Right renal pelvis (tissue), 4 donors: ENCODE results near the gene TRAF3IP3. TPM values are rescaled to one million over a fixed set of nuclear protein-coding genes. Genes with fewer than 3 reads are reported as not detected.

Experiments used
- DNase-seq, 4 donors: peaks; one replicate each; pipeline ENCODE4 v3.0.0-alpha.2; 2013; ENCODE audit warnings: low read depth in 4 of 4, low spot score in 3 of 4, missing footprints in 1 of 4
- polyA plus RNA-seq, 4 donors: library from polyadenylated mRNA; unstranded; fragments of 120-200 nt; gene quantifications; one replicate each; pipeline ENCODE4 v1.2.1, GENCODE V29; 2013; ENCODE audit not compliant: insufficient read length in 4 of 4

Gene TRAF3IP3
- polyA plus RNA-seq, 4 donors, result 1.2 to 2.0 (median 1.7) TPM

DNA sequence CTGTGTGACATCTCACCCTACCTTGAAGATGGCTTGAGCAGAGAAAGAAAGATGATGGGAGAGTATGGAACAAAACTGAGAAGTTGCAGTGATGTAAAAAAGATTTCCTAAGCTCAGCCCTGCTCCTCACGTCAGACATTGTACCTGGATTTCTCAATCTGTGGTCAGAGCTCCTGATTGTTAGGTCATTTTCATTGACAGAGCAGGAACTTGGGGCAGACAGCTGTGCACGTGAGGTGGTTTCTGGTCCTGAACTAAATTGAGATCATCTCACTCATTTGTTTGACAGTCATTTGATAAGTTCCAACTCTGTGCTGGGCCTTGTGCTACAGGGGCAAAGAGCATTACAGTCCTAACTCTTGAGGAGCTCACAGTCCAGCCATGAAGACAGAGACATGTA is 10.2 kb downstream of the TRAF3IP3 start:
- DNase-seq, result no peak

DNA sequence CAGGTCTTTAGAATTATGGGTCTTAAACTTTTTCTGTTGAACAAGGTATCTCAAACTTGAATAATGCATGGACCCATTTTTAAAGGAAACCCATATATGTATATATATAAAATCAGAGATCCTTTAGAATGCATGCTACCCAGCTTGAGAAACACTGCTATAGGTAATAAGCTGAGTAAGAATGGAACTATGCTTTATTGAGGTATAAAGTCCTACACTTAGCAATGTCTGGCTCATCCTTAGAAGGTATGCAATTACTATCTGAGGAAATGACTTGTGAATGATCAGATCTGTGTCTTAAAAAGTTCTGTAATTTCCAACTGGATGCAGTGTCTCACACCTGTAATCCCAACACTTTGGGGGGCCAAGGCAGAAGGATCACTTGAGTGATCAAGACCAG is 11.2 kb downstream of the TRAF3IP3 start:
- no peak for DNase-seq

DNA sequence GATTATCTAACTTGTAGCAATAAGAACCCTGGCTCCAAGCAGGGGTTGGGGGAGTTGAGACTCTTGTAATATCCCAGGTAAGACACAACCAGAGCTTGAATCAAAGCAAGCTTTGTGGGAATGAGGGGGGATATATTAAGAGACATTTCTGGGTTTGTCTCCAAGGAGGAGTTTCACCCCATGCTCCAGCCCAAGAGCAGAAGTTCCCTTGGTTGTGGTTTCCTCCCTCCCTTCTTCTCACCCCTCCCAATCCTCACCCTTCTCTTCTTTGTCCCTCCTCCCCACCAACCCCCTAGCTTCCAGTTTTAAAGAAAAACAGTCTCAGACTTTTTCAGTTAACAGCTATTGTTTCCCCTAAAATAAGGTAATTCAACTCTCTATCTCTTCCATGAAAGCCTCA is 11.9 kb downstream of the TRAF3IP3 start:
- no peak for DNase-seq

DNA sequence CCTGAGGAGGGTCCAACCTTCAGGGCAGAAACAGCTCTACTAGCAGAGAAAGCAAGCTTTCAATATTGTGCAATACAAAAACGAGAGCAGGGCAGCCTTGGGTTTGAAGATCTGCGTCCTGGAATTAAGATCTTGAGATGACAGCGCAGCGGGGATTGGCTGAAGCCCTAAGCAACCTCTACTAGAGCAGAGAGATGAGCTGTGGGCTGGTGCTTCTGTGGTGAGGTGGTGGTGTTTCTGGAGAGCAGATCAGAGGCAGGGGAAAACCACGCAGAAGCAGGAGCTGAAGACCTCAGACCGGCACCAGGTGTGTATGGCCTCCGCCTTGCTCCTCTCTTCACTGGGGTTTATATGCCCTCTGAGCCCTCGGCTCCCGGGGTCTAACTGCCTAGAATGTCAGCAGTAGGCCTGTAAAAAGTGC is 12.5 kb downstream of the TRAF3IP3 start:
- DNase-seq, result no peak

DNA sequence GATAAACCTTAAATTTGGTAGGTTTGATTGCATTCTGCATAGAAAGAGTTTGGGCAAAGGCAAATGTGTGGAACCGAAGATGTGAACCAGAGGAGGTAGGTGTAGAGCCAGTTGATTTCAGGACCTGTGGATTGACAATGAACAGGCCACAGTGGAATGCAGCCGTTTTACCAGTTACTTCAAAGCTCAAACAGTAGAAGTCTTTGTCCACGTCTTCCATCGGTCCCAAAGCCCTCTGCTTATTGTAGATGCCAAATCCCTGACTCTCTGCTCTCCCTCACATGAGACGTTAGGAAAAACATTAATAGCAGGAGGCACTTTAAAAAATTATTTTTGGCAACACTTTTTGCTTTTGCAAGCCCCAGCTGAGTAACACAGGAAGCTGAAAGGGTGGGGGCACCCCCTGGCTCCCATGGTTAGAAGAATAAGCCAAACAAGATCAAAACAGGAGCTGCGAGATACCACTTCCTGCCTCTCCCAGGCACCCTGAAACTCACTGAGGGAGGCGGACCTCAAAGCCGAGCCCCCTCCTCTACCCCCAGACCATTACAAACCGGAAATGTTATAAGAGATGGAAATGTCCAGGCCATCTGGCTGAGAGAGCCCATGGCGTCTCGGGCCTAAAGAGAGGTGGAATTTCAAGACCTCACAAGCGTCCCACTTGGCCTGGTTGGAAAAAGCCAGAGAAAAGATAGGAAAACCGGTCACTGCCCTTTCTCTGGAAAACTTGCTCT is 13.5 kb downstream of the TRAF3IP3 start:
- DNase-seq, result peak in 1 of 4 donors; percentile 10

DNA sequence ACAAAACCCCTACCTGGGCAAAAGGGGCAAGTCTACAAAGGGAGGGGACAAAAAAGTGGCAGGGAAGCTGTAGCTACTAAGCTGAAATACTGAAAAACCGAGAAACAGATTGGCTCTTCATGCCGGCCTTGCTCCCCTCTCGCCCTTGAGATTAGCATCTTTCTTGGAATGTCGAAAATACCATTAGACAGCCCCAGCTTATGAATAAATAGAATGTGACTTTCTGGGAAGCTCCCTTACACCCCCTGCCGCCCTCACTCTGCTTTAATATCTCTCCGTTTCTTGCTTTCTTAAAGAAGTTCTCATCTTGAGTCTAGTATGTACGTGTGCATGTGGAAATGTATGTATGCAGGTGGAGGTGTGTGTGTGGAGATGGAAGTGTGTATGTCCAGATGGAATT is 14.1 kb downstream of the TRAF3IP3 start:
- no peak for DNase-seq

DNA sequence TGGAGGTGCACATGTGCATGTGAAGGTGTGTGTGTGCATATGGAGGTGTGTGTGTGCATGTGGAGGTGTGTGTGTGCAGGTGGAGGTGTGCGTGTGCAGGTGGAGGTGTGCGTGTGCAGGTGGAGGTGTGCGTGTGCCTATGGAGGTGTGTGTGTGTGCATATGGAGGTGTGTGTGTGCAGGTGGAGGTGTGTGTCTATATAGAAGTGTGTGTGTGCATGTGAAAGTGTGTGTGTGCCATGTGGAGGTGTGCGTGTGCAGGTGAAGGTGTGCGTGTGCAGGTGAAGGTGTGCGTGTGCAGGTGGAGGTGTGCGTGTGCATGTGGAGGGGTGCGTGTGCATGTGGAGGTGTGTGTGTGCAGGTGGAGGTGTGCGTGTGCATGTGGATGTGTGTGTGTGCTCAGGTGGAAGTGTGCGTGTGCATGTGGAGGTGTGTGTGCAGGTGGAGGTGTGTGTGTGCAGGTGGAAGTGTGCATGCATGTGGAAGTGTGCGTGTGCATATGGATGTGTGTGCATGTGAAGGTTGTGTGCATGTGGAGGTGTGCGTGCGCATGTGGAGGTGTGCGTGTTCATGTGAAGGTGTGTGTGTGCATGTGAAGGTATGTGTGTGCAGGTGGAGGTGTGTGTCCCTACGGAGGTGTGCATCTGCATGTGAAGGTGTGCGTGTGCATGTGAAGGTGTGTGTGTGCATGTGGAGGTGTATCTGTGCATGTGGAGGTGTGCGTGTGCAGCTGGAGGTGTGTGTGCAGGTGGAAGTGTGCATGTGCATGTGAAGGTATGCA is 15.0 kb downstream of the TRAF3IP3 start:
- no peak for DNase-seq

DNA sequence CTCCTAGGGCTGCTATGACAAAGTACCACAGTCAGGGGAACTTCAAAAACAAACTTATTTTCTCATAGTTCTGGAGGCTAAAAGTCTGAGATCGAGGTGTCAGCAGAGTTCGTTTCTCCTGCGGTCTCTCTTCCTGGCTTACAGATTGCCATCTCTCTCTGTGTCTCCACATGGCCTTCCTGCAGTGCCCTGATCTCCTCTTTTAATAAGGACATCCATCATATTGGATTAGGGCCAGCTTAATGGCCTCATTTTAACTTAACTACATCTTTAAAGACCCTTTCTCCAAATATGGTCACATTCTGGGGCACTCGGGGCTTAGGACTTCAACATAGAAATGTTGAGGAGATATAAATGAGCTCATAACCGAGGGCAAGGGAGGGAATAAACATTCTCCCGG is 16.3 kb downstream of the TRAF3IP3 start:
- no peak for DNase-seq

DNA sequence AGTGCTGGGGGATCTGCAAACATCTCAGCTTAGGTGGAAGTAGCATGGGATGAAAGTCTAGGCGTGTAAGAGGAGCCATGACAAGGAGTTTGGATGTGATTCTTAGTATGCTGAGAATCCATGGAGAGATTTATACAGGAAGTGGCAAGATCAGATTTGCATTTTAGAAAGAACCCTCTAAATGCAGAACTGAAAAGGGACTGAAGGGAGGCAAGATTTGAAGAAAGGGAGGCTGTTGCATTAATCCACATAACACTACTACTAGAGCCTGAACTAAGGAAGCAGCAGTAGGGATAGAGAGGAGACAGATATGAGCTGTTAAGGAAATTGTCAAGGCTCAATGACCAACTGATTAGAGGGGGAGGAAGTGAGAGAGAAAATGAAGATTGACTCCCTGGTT is 18.7 kb downstream of the TRAF3IP3 start:
- no peak for DNase-seq

DNA sequence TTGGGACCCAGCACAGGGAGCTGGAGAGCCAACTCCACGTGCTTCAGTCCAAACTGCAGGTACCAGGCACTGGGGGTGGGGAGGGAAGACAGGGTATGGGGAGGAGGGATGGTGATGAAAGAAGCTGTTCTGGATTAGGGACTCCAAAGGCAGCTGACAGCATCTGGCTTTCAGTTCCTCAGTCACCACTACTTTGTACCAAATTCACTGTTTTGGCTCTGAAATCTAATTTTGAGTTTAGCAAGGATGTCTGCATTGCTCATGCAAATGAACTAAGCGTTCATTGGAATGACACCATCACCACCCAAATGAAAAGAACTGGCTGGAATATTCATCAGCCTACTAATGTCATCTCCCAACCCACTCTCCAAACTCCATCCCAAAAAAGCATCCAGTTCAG is 19.8 kb downstream of the TRAF3IP3 start:
- DNase-seq, result no peak

DNA sequence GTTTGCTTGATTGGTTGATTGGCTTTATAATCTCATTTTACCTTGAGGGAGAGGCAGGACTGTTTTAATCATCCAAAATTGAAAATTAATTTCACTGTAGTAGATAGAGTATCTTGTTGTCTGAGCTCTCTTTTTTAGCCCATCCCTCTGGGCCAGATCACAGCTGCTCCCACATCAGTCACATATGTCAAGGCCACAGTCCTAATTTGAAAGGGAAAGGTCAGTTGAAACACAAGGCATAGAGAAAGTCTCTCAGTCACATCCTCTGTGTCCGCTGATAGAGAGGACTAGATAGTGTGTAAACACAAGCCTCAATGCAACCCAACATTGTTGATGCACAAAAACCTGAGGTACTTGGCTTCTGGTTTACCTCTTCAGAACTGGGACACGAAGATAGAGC is 21.7 kb downstream of the TRAF3IP3 start:
- DNase-seq, result no peak

DNA sequence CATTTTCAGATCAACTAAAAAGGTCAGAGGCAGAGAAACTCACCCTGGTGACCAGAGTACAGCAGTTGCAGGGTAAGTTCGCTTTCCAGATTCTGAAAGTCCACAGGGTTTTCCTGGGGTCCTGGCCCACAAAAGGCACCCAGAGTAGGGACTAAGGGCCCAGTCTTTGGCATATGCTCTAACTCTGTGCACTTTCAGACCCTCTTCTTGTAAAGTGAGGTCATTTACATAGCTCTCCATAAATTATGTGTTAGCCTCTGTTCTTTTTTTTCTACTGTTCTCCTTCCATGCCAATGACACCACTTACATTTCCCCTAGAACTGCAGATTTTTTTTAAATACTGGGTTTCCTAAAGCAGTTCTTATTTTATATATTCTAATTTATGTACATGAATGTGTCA is 22.2 kb downstream of the TRAF3IP3 start:
- no peak for DNase-seq

DNA sequence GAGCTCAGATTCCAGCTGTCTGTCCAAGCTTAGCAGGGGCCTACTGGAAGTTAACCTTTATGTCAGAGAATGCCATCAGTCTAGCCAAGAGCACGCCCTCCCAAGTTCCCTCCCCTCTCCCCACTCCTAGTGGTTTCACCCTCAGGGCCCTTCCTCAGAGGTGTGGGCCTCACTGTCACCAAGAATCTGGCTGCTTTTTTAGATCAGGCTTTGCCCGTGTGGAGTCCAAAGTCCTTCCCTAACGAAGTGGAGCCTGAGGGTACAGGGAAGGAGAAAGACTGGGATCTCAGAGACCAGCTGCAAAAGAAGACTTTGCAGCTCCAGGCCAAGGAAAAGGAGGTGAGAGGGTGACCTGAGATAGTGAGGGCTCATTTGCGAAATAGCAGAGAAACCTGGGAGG is 24.4 kb downstream of the TRAF3IP3 start:
- DNase-seq, result no peak

DNA sequence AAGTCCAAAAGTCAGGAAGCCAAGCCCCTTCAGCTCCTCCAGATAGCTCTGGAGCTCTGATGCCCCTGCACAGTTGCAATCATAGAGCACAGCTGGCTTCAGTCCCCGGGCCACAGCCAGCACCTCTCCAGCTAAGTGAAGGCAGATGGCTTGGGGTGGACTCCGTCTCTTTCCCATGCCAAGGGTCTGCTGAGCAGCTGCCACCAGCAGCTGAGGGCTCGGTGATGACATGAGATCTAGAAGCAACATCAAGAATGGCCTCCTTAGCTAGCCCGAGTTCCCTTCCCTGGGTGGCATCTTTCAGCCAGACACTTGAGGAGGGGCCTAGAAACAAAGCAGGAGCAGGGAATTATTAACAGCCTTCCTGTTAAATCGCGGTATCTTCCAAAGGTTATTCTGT is 27.5 kb downstream of the TRAF3IP3 start:
- DNase-seq, result no peak

DNA sequence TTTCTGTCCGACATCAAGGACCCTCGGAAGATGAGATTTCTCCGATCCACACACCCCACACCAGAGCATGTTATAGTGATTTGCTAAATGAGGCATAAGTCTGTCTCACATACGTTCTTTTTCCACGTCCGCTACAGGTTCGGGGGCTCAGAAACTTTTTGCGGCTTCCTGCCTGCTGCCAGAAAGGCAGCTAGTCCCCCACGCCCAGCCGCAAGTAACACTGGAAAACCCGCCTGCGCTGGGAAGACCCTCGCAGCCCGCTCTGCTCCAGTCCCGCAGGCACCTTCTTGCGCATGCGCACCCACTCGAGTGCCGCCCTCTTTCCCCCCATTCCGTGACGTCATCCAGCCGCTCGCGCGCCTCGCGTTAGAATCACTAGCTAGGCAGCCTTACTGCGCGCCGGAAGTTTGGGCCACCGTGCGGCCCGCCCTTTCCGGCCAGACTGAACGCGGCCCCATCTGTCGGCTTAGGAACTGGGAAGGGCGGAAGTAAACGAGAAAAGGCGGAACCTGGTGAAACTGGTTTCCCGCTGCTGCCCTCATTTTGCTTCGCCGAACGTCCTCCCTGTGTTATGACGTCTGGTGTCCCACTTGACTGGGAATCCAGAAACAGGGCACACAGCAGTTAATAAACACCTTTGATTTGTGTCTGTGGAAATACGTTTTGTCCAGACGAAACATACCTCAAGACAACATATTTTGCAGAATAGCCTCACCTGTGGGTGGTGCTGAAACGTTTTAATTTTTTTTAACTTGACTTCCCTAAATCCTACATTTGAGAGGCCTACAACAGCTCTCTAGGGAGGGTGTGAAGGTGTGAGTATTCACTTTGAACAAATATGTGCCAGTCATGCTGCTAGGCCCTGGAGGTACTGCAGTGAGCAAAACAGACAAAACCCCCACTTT is 28.7 kb downstream of the TRAF3IP3 start, which contains the start of gene C1orf74:
Gene C1orf74, minus strand, starts transcription at position 295 of the 905 bp plus-strand sequence. CDS start 925 bp downstream, outside the sequence.
- peak; percentile 96 to 99 (median 97) for DNase-seq

DNA sequence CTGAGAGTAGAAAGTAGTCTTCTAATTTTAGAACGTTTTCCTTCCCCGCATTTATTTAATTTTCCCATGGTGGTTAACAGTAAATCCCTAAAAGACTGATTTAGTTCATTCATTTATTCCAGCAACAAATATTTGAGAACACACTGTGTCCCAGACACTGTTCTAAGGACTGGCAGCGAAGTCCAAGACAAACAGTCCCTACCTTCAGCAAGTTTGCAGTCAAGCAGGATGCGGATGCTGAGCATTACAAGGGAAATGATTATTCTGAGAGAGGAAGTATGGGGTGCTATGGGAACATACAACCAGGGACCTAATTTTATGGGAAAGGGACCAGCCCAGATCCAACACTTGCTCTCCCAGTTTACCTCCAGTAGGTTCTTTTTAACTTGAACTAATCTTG is 29.7 kb downstream of the TRAF3IP3 start:
- no peak for DNase-seq

DNA sequence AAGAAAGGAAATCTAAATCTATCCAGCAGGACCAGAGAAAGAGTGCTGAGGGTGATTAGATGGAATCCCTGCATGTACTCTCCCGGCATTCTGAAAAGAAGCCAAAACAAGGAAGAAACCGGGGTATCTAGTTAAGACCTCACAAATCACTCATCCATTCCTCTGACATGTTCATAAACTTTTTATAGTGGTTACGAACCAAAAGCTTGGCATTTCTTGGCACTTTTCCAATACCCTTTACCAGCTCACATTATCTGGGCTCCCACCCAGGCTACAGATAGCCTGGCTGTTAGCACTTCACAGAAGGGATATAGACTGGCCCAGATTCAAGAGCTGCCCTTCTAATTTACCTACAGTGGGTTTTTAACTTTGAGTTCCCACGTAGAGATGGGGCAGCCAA is 30.3 kb downstream of the TRAF3IP3 start:
- DNase-seq, result no peak

DNA sequence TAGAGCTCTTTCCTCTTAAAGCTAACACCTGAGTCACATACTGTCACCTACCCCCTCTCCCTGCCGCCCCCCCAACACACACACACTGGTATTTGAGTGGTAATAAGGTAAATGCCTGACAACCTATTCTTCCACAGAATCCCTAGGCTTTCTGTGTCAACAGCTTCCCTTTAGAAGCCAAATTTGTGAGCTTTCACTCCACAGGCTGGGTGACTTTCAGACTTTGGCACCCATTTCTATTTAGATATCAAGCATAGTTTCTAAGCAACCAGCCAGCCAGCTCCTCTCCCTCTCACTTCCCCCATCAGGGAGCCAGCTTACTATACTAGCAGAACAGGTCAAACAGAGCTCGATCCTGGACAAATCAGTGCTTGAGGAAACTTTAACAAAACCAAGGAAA is 31.7 kb downstream of the TRAF3IP3 start:
- no peak for DNase-seq

DNA sequence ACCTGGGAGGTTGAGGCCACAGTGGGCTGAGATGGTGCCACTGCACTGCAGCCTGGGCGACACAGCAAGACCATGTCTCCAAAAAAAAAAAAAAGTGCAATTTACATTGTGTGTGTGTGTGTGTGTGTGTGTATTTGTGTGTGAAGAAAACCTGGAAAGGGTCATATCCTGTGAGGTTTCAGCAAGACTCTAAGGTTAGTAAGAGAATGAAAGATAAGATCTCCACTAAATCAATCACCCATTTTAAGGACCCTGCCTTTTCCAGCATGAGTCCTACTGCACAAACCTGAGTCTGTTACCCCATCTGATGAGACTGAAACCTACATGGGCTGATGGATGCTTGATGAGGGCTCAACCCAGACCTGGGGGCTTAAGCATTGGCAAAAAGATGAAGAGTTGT is 33.4 kb downstream of the TRAF3IP3 start:
- no peak for DNase-seq

DNA sequence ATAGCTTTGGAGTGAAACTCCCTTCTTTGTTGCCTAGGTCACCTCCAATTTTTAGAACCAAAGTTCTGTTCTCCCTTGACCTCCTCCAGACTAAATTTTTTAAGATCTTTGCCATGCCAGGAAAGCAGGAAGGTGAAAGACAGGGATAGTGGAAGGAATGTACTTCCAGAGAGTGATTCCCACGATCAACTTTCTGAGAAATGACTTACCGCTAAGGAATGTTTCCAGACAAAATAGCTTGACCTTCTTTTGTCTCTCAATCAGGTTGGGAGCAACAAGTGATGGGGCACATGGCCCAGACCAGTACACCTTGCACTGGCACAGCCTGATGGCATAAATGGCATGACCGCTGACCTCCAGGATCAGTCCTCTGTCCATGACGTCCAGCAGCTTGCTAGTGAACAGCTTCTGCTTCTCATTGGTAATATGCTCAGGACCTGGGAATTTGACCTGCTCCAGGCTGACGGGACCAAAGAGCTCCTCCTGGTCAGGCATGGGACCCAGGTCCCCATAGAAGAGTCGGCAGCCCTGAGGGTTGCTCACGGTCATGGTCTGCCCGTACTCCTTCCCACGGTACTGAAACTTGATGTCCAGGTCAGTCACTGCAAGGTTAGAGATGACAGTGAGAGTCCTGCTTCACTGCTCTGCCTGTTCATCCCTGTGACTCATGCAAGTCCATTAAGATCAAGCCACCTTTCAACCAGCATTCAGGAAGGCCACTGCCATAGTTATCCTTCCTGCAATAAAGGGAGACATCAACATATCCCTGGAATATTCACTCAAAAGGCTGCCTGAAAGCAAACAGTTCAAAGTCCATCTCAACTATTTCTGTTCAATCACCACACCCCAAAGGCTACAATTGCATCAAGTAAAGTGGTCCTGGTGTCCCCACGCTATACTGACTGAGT is 34.7 kb downstream of the TRAF3IP3 start:
- DNase-seq, result no peak
